Activated effector memory CD4-positive, alpha-beta T cell treated with anti-CD3 and anti-CD28 coated beads, Interleukin-2, amount 50 U/mL, for 16 hours (primary cell): ENCODE measurements around the gene RAB36.

Experiments used
- DNase-seq: peaks from one replicate; pipeline ENCODE4 v3.0.0-alpha.2; 2020

RAB36 gene

GRCh38 chr22:23161029-23161428 is 15.8 kb downstream of the RAB36 start:
- no peak for DNase-seq

GRCh38 chr22:23161574-23161973 is 16.3 kb downstream of the RAB36 start:
- DNase-seq = no peak

GRCh38 chr22:23163665-23164064 is 18.4 kb downstream of the RAB36 start:
- DNase-seq = no peak

- DNase-seq = no peak
Measured at GRCh38 chr22:23164091-23164490, 18.8 kb downstream of the RAB36 start.

GRCh38 chr22:23166042-23166831 is 21.0 kb downstream of the RAB36 start:
- DNase-seq = no peak

- no peak for DNase-seq
Measured at GRCh38 chr22:23166841-23167616, 21.8 kb downstream of the RAB36 start.

GRCh38 chr22:23168391-23169042 is 23.2 kb downstream of the RAB36 start:
- no peak for DNase-seq

- no peak for DNase-seq
Measured at GRCh38 chr22:23169043-23169406, 23.7 kb downstream of the RAB36 start.

- DNase-seq = no peak
Measured at GRCh38 chr22:23175817-23176644, 30.8 kb downstream of the RAB36 start.

GRCh38 chr22:23176645-23177027 is 31.4 kb downstream of the RAB36 start:
- no peak for DNase-seq

GRCh38 chr22:23177197-23177596 is 31.9 kb downstream of the RAB36 start:
- DNase-seq = no peak

- peak; percentile 87 for DNase-seq
Measured at GRCh38 chr22:23178512-23179254, 33.4 kb downstream of the RAB36 start.

GRCh38 chr22:23179381-23180299 is 34.4 kb downstream of the RAB36 start:
- no peak for DNase-seq

GRCh38 chr22:23180301-23180892 is 35.1 kb downstream of the RAB36 start, which contains the start of gene BCR:
TSS of gene BCR (plus strand) at chr22:23180509. CDS start at chr22:23180961, 452 bp downstream.
- DNase-seq = peak; percentile 88

GRCh38 chr22:23180893-23181720 is 35.8 kb downstream of the RAB36 start:
- peak; percentile 71 for DNase-seq

GRCh38 chr22:23181721-23182308 is 36.5 kb downstream of the RAB36 start:
- peak; percentile 63 for DNase-seq

- DNase-seq = peak; percentile 85
Measured at GRCh38 chr22:23182309-23183060, 37.2 kb downstream of the RAB36 start.

- no peak for DNase-seq
Measured at GRCh38 chr22:23183061-23183698, 37.9 kb downstream of the RAB36 start.
